ENCODE measurements around the gene ARHGAP23. TPM values are rescaled to one million over a fixed set of nuclear protein-coding genes. Genes with fewer than 3 reads are reported as not detected.
"Not testable (repeated sequence)": the region's sequence is repeated elsewhere in the genome, so short reads cannot be mapped to it uniquely, and the experiment has no call there.

ARHGAP23 gene
- total RNA-seq, 2 donors from 2014 or later, result 5.2 to 10.9 TPM

DNA sequence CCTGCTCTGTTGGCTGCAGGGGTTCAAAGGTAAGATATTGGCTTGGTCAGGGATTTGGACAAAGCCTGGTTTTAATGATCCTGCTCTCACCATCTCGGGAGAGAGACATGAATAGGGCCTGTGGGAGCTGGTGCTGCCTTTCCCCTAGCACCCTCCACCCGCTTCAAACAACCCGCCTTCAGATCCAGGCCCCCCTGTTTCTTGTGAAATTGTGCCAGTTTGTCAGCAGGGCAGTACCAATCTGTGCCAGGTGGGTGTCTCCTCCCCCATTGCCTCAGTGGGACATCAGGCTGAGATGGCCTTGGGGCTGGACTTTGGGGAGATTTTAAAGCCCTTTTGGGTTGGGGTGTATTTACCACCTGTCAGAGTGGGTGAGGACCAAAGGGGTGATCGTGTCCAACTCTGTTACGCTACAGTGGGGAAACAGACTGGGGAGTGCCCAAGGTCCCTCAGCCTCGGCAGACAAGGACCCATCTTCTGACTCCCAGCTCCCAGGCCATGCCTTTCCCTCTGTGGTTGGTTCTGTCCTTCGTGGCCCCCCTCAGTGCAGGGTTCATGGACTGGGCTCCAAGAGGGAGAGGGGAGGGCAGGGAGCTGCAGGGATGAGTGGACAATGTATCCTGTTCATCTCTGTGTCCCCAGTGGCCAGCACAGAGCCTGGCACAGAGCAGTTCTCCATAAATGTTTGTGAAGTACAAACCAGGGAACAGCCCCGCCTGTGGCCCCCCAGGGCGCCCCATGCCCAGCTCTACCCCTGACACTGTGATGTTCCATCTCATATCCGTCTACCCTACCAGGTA is 3.3 kb downstream of the ARHGAP23 start:
- Histone ChIP-seq H3K27me3 (no peaks in the 10 kb centered on the region), H3K4me3 (no peak overlapping the region), H3K4me1 (peaks cover 18% of the 10 kb centered on the region), H3K9me3 (no peaks in the 10 kb centered on the region), H3K27ac (no peak overlapping the region), H3K36me3 (replicated peaks in 1 of 2; ENCODE audit: insufficient read depth in 1 of 2, low read depth in 2 of 2) (no peaks in the 10 kb centered on the region)
- no peak for DNase-seq
- ATAC-seq, result no peak
- WGBS, 2 donors, result 81 to 82% methylated on average over 6 to 10 of the region's 10 CpGs
- TF ChIP-seq, protein P1, sequence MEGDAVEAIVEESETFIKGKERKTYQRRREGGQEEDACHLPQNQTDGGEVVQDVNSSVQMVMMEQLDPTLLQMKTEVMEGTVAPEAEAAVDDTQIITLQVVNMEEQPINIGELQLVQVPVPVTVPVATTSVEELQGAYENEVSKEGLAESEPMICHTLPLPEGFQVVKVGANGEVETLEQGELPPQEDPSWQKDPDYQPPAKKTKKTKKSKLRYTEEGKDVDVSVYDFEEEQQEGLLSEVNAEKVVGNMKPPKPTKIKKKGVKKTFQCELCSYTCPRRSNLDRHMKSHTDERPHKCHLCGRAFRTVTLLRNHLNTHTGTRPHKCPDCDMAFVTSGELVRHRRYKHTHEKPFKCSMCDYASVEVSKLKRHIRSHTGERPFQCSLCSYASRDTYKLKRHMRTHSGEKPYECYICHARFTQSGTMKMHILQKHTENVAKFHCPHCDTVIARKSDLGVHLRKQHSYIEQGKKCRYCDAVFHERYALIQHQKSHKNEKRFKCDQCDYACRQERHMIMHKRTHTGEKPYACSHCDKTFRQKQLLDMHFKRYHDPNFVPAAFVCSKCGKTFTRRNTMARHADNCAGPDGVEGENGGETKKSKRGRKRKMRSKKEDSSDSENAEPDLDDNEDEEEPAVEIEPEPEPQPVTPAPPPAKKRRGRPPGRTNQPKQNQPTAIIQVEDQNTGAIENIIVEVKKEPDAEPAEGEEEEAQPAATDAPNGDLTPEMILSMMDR (IDR thresholded peaks at IDR 0.05), result no peak
- TF ChIP-seq POLR2A (IDR thresholded peaks at IDR 0.05), result no peak
- intact Hi-C loops (cut with DNase I), result no loop called here

DNA sequence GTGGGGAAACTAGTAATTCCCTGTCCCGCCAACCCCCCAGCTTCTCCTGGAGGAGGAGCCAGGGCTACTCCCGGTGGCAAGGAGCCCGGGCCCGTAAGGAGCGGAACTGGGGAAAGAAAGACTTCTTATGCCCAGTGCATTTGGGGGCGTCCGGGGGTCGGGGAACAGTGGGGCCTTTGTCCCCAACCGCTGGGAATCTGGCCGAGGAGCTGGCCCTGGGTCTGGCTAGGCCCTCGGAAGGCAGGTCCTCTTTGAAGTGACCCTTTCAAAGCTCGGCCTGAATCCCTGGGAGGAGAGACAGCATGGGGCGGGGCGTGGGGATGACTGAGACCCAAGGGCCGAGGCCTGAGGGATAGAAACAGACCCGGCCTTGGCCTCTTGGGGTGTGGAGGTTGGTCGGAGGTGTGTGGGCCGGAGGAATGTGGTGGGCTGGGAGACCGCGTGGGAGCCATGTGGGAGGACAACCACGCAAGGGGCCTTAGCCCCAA is 6.0 kb downstream of the ARHGAP23 start:
- Histone ChIP-seq H3K27me3 (no peaks in the 10 kb centered on the region), H3K4me3 (no peak overlapping the region), H3K4me1 (peaks cover under 1% of the 10 kb centered on the region), H3K36me3 (replicated peaks in 1 of 2; ENCODE audit: insufficient read depth in 1 of 2, low read depth in 2 of 2) (no peaks in the 10 kb centered on the region), H3K27ac (no peak overlapping the region), H3K9me3 (no peaks in the 10 kb centered on the region)
- no peak for DNase-seq
- no peak for TF ChIP-seq POLR2A (IDR thresholded peaks at IDR 0.05)
- TF ChIP-seq, protein P1 (IDR thresholded peaks at IDR 0.05), result no peak
- 78 to 91% methylated on average over 8 to 18 of the region's 21 CpGs for WGBS, 2 donors
- ATAC-seq, result no peak
- intact Hi-C loops (cut with DNase I), result no loop called here

DNA sequence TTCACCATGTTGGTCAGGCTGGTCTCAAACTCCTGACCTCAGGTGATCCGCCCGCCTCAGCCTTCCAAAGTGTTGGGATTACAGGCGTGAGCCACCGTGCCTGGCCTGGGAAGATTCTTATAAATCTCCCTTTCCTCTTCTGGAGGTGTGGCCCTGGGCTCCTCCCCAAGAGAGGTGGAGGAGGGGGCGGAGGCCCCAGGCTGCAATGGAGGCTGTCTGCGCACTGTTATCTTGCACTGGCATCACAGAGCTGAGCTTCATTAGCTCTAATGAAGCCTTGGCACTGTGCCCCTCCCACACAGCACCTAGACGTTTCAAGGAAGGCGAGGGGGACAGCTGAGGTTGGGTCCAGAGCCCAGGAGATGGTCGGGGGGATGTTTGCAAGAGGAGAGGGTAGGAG is 7.5 kb downstream of the ARHGAP23 start:
- Histone ChIP-seq H3K4me1 (no peaks in the 10 kb centered on the region), H3K4me3 (no peak overlapping the region), H3K9me3 (no peaks in the 10 kb centered on the region), H3K27ac (no peak overlapping the region), H3K27me3 (no peaks in the 10 kb centered on the region), H3K36me3 (replicated peaks in 1 of 2; ENCODE audit: insufficient read depth in 1 of 2, low read depth in 2 of 2) (no peaks in the 10 kb centered on the region)
- no peak for TF ChIP-seq POLR2A (IDR thresholded peaks at IDR 0.05)
- TF ChIP-seq, protein P1 (IDR thresholded peaks at IDR 0.05), result no peak
- ATAC-seq (no peak), DNase-seq (no peak)
- intact Hi-C loops (cut with DNase I), result loop anchor here (5.0 kb wide), 1 partner anchor 47 kb away; no protein-coding TSS in a partner anchor
- 65 to 69% methylated on average over 7 to 8 of the region's 9 CpGs for WGBS, 2 donors

DNA sequence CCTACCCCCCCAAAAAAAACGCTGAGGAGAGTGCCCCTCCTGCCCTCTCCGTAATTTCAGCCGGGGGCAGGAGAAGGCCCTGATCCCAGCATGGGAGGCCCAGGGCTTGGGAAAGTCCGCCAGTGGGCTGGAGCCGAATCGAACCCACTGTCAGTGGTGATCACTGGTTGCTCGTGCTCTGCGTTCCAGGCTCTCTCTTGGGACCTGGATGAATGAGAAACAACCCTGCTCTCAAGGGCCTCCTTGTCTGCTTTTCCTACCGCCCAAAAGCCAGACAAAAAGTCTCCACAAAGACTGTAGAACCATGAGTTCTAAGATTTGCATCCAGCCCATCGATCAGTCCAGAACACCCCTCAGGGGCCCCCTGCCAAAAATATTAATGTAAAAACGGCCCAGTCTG is 8.1 kb downstream of the ARHGAP23 start:
- DNase-seq (no peak), ATAC-seq (no peak)
- 62 to 71% methylated on average over 9 to 11 of the region's 11 CpGs for WGBS, 2 donors
- H3K9me3 ChIP-seq, result no peaks in the 10 kb centered on the region
- intact Hi-C loops (cut with DNase I), result loop anchor here (5.0 kb wide), 1 partner anchor 46 kb away; no protein-coding TSS in a partner anchor
- H3K36me3 ChIP-seq (replicated peaks in 1 of 2; ENCODE audit: insufficient read depth in 1 of 2, low read depth in 2 of 2), result no peaks in the 10 kb centered on the region
- H3K4me3 ChIP-seq, result no peak overlapping the region
- TF ChIP-seq, protein P1 (IDR thresholded peaks at IDR 0.05), result no peak
- TF ChIP-seq POLR2A (IDR thresholded peaks at IDR 0.05), result no peak
- no peaks in the 10 kb centered on the region for H3K4me1 ChIP-seq
- no peak overlapping the region for H3K27ac ChIP-seq
- H3K27me3 ChIP-seq, result no peaks in the 10 kb centered on the region

DNA sequence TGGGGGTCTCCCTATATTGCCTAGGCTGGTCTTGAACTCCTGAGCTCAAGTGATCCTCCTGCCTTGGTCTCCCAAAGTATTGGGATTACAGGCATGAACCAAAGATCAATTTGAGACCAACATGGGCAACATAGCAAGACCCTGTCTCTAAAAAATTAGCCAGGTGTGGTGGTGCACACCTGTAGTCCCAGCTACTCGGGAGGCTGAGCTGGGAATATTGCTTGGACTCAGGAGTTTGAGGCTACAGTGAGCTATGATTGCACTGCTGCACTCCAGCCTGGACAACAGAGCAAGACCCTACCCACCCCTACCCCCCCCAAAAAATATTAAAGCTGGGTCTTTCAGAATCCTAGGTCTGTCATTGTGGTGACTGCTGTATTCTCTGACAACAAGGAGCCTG is 9.0 kb downstream of the ARHGAP23 start:
- H3K36me3 ChIP-seq (replicated peaks in 1 of 2; ENCODE audit: insufficient read depth in 1 of 2, low read depth in 2 of 2); H3K4me1 ChIP-seq; H3K4me3 ChIP-seq; DNase-seq; H3K27me3 ChIP-seq; H3K27ac ChIP-seq; ATAC-seq; H3K9me3 ChIP-seq: not testable (repeated sequence)
- intact Hi-C loops (cut with DNase I), result loop anchor here (5.0 kb wide), 1 partner anchor 45 kb away; no protein-coding TSS in a partner anchor
- WGBS, 2 donors, result 91 to 100% methylated on average over 1 of the region's 1 CpG
